Spleen (tissue), 11 donors: Measurements from ENCODE around the gene HSDL2. TPM values are rescaled to one million over a fixed set of nuclear protein-coding genes. Genes with fewer than 3 reads are reported as not detected.
"Not testable (repeated sequence)": the region's sequence is repeated elsewhere in the genome, so short reads cannot be mapped to it uniquely, and the experiment has no call there.

Source experiments
- DNase-seq: peaks from one replicate; pipeline ENCODE4 v3.0.0-alpha.2; 2020
- H3K27ac ChIP-seq, 8 donors: fragments of 200-600 bp; sonication (generic) in 7 of 8; 1 replicate in 4 of 8; 2 replicates in 4 of 8; pipeline versions ENCODE4 v1.5.0 to v1.8.0; 2016 to 2021; ENCODE audit warnings: inconsistent platforms in 4 of 8, mild to moderate bottlenecking in 4 of 8, moderate library complexity in 1 of 8
- H3K27me3 ChIP-seq, 7 donors: fragments of 200-600 bp; sonication (generic) in 6 of 7; replicated peaks in 1 of 7; 1 replicate in 4 of 7; 2 replicates in 3 of 7; pipeline versions ENCODE4 v1.5.0 to v1.8.0; 2016 to 2021; ENCODE audit warnings: inconsistent platforms in 3 of 7, mild to moderate bottlenecking in 1 of 7
- H3K36me3 ChIP-seq, 6 donors: fragments of 200-600 bp; sonication (generic) in 5 of 6; 1 replicate in 4 of 6; 2 replicates in 2 of 6; pipeline versions ENCODE4 v1.5.0 to v1.8.0; 2016 to 2021; ENCODE audit warnings: inconsistent platforms in 2 of 6
- H3K4me1 ChIP-seq, 6 donors: fragments of 200-600 bp; sonication (generic) in 5 of 6; 1 replicate in 3 of 6; 2 replicates in 3 of 6; pipeline versions ENCODE4 v1.5.0 to v1.8.0; 2016 to 2021; ENCODE audit warnings: inconsistent platforms in 3 of 6
- H3K4me3 ChIP-seq, 8 donors: fragments of 200-600 bp; sonication (generic) in 7 of 8; 1 replicate in 4 of 8; 2 replicates in 4 of 8; pipeline versions ENCODE4 v1.5.0 to v1.8.0; 2016 to 2021; ENCODE audit warnings: inconsistent platforms in 4 of 8, mild to moderate bottlenecking in 4 of 8, moderate library complexity in 2 of 8
- H3K9me3 ChIP-seq, 8 donors: fragments of 200-600 bp; sonication (generic) in 7 of 8; 1 replicate in 4 of 8; 2 replicates in 4 of 8; pipeline versions ENCODE4 v1.5.0 to v1.8.0; 2016 to 2021; ENCODE audit warnings: inconsistent platforms in 4 of 8
- POLR2A ChIP-seq, 3 donors: fragments of 450-650 bp; IDR thresholded peaks; one replicate each; pipeline ENCODE4 v1.5.1; 2017; ENCODE audit warnings: antibody characterized with exemption in 3 of 3, mild to moderate bottlenecking in 1 of 3
- POLR2AphosphoS5 ChIP-seq, 3 donors: sonication (generic); formaldehyde crosslinking; IDR thresholded peaks; one replicate each; pipeline ENCODE4 v1.5.1; 2017; ENCODE audit warnings: antibody characterized with exemption in 3 of 3
- WGBS, 5 donors: extraction: QIAGEN DNeasy Blood & Tissue Kit in 3 of 5; methylation state at CpG; one replicate each; pipeline versions ENCODE4 v1.1.5 to v1.1.7; 2013 to 2018; 5-methylcytosine and 5-hydroxymethylcytosine counted together
- intact Hi-C: fragments of 100-400 bp; cut with DNase I; formaldehyde crosslinking; loops from one replicate; pipeline ENCODE4 v1.15.0; 2023; ENCODE audit warnings: low total_unique reads
- polyA plus RNA-seq, 3 donors: library from polyadenylated mRNA; stranded (reverse); fragments of 200-250 nt; gene quantifications; one replicate each; pipeline ENCODE4 v1.2.1, GENCODE V29; 2013
- total RNA-seq, 7 donors: library from RNA; depleted of rRNA in 3 of 7; stranded (reverse); fragments of >200 nt in 3 of 7; fragmentation: NEBNext Ultra II Directional in 4 of 7; extraction: Animal tissue kit (Norgen Biotek cat#: 25700) in 4 of 7; gene quantifications; one replicate each; pipeline versions ENCODE4 v1.1.0 to v1.2.1, GENCODE V29; 2016 to 2021
- TF ChIP-seq, protein P1 (sequence below), 11 experiments: fragments of 200-600 bp in 7 of 11; fragments of 450-650 bp in 4 of 11; sonication (generic) in 4 of 11; IDR thresholded peaks in 8 of 11; conservative IDR thresholded peaks in 3 of 11; 1 replicate in 7 of 11; 2 replicates in 4 of 11; pipeline versions ENCODE4 v1.4.0 to v1.8.0; 2016 to 2021; ENCODE audit warnings: antibody characterized with exemption in 11 of 11, inconsistent platforms in 4 of 11, mild to moderate bottlenecking in 1 of 11
- donor health status: healthy with polysubstance abuse.
- donor health status: DM: no; HTN: no; CAD: no; lungs with moderate emphysema.
- donor health status: DM: no; HTN: no; CAD: no.
- donor health status: Bipolar disorder and iron deficiency.
- donor health status: healthy.
- donor health status: DM: no; HTN: no; CAD: no.
- donor health status: DM: yes; HTN: yes; CAD: no.

Gene HSDL2
- total and polyA plus RNA-seq, 10 donors: 11.2 to 42.6 (median 30.3) TPM

DNA sequence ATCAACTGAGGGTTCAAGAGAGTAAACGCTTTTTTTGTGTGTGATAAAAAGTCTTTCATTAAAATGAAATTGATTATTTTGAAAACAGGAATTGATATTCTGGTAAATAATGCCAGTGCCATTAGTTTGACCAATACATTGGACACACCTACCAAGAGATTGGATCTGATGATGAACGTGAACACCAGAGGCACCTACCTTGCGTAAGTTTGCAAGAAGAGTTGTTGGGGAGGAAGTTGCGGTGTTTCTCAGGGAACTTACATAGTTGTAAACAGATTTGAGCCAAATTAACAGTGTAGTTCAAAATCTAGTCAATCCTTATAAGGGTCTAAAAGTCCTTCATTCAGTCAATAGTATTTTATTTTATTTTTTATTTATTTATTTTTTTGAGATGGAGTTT is 28.9 kb downstream of the HSDL2 start:
- intact Hi-C loops: no loop called here
- no peaks in the 10 kb centered on the region for H3K27me3 ChIP-seq
- peaks cover 0 to 6% (median 0%) of the 10 kb centered on the region in 6 donors for H3K4me1 ChIP-seq
- DNase-seq: no peak
- H3K9me3 ChIP-seq: no peaks in the 10 kb centered on the region
- H3K36me3 ChIP-seq: peaks cover 0 to 84% (median 25%) of the 10 kb centered on the region in 6 donors
- TF ChIP-seq POLR2AphosphoS5 (IDR thresholded peaks at IDR 0.05): peak in 1 of 3 donors; percentile 40
- no peak for TF ChIP-seq POLR2A (IDR thresholded peaks at IDR 0.05)
- peak overlapping the region in 1 of 8 donors; percentile 31 for H3K4me3 ChIP-seq
- peak overlapping the region in 7 of 8 donors; percentile 56 to 89 (median 74) for H3K27ac ChIP-seq
- 60 to 96% (median 74%) methylated on average over 4 of the region's 4 CpGs for WGBS, 5 donors

DNA sequence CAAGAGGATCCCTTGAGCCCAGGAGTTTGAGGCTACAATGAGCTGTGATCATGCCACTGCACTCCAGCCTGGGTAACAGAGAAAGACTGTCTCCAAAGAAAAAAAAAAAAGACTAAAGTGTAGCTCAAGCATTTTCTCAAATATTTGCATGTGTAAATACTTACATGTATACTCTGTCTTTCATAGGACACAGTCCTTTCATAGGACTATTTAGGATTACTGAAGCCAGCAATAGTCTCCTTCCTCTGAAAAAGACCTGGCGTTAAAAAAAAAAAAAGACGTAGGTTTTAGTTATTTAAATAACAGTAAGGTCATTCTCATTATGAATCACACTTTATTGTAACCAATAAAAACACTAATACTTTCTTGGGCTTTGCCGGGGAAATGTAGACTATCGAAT is 29.9 kb downstream of the HSDL2 start:
- intact Hi-C loops: no loop called here
- Histone ChIP-seq H3K4me1 (peaks cover 0 to 6% (median 0%) of the 10 kb centered on the region in 6 donors), H3K9me3 (no peaks in the 10 kb centered on the region), H3K4me3 (no peak overlapping the region), H3K27ac (peak overlapping the region in 2 of 8 donors; percentile 83 to 89), H3K36me3 (peaks cover 0 to 84% (median 25%) of the 10 kb centered on the region in 6 donors), H3K27me3 (no peaks in the 10 kb centered on the region)
- no peak for DNase-seq
- no peak for TF ChIP-seq POLR2A (IDR thresholded peaks at IDR 0.05)
- TF ChIP-seq POLR2AphosphoS5 (IDR thresholded peaks at IDR 0.05): no peak
- TF ChIP-seq, protein P1, sequence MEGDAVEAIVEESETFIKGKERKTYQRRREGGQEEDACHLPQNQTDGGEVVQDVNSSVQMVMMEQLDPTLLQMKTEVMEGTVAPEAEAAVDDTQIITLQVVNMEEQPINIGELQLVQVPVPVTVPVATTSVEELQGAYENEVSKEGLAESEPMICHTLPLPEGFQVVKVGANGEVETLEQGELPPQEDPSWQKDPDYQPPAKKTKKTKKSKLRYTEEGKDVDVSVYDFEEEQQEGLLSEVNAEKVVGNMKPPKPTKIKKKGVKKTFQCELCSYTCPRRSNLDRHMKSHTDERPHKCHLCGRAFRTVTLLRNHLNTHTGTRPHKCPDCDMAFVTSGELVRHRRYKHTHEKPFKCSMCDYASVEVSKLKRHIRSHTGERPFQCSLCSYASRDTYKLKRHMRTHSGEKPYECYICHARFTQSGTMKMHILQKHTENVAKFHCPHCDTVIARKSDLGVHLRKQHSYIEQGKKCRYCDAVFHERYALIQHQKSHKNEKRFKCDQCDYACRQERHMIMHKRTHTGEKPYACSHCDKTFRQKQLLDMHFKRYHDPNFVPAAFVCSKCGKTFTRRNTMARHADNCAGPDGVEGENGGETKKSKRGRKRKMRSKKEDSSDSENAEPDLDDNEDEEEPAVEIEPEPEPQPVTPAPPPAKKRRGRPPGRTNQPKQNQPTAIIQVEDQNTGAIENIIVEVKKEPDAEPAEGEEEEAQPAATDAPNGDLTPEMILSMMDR (IDR thresholded peaks at IDR 0.05 in 8 of 11, conservative IDR thresholded peaks at IDR 0.05 in 3 of 11): no peak
- 89 to 95% (median 94%) methylated on average over 4 of the region's 4 CpGs for WGBS, 5 donors

- 88 to 97% (median 92%) methylated on average over 1 of the region's 1 CpG for WGBS, 5 donors
- Histone ChIP-seq H3K4me3 (no peak overlapping the region), H3K27me3 (no peaks in the 10 kb centered on the region), H3K36me3 (peaks cover 0 to 78% (median 21%) of the 10 kb centered on the region in 6 donors), H3K27ac (no peak overlapping the region), H3K9me3 (no peaks in the 10 kb centered on the region), H3K4me1 (peaks cover 0 to 6% (median 0%) of the 10 kb centered on the region in 6 donors)
- intact Hi-C loops: no loop called here
- DNase-seq: no peak
- TF ChIP-seq POLR2A (IDR thresholded peaks at IDR 0.05) (no peak), POLR2AphosphoS5 (IDR thresholded peaks at IDR 0.05) (no peak)
- TF ChIP-seq, protein P1 (IDR thresholded peaks at IDR 0.05 in 8 of 11, conservative IDR thresholded peaks at IDR 0.05 in 3 of 11): no peak
Observed at GRCh38 chr9:112411626-112412027, 31.7 kb downstream of the HSDL2 start.

DNA sequence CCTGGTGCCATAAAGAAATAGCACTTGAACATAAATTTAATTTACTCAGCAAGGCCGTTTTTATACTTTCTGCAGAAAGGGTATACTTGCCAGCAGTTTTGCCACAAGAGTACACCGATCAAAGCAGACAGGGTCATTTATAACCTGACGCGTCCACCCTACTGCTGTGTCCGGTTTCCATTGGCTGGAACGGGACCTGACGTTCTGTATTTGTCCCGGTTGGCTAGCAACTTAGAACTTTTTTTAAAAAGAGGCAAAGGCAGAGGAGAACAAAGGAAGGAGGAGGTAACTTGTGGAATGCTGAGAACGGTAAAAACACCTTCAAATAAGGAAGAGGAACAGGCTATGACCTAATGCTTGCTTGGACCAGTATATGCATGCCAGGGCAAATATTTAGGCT is 33.8 kb downstream of the HSDL2 start:
- H3K27ac ChIP-seq, H3K4me3 ChIP-seq, H3K4me1 ChIP-seq, DNase-seq, H3K9me3 ChIP-seq, intact Hi-C loops, H3K27me3 ChIP-seq: not testable (repeated sequence)
- peaks cover 0 to 58% (median 13%) of the 10 kb centered on the region in 6 donors for H3K36me3 ChIP-seq
- WGBS, 5 donors: 85 to 97% (median 95%) methylated on average over 8 to 9 of the region's 9 CpGs

- DNase-seq: no peak
- H3K4me1 ChIP-seq: no peaks in the 10 kb centered on the region
- TF ChIP-seq POLR2AphosphoS5 (IDR thresholded peaks at IDR 0.05) (no peak), POLR2A (IDR thresholded peaks at IDR 0.05) (no peak)
- TF ChIP-seq, protein P1 (IDR thresholded peaks at IDR 0.05 in 8 of 11, conservative IDR thresholded peaks at IDR 0.05 in 3 of 11): no peak
- H3K9me3 ChIP-seq: no peaks in the 10 kb centered on the region
- no peak overlapping the region for H3K27ac ChIP-seq
- H3K36me3 ChIP-seq: peaks cover 0 to 50% (median 12%) of the 10 kb centered on the region in 6 donors
- no peak overlapping the region for H3K4me3 ChIP-seq
- 91 to 100% (median 96%) methylated on average over 2 of the region's 2 CpGs for WGBS, 5 donors
- intact Hi-C loops: no loop called here
- no peaks in the 10 kb centered on the region for H3K27me3 ChIP-seq
Observed at GRCh38 chr9:112420208-112420607, 40.3 kb downstream of the HSDL2 start.
